Putamen (tissue), 1 donor: ENCODE data around the gene RUNX1.

ENCODE experiments used
- DNase-seq: peaks from one replicate; pipeline ENCODE4 v3.0.0-alpha.2; 2016; ENCODE audit warnings: low spot score

The RUNX1 gene

GRCh38 chr21:34880401-34880800 is 168.7 kb downstream of the RUNX1 start:
- DNase-seq = no peak

- DNase-seq = no peak
These were observed 170.2 kb downstream of the RUNX1 start for GRCh38 chr21:34878940-34879339.

DNA sequence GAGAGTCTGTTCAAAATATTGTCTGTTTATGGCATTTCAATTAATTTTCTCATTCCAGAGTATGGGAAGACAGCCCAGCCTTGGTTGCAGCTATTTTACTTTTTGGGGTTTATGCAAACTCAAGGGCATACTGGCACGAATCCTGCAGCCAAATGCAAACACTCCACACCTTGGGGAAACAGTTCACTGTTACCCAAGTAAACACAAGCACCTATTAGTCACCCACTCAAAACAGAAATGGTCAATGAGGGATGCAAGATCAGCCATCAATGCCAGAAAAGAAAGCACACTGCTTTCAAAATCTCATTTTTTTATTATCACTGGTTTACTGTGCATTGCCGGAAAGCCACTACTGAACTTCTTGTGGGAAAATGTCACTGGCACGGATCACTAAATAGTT is 170.6 kb downstream of the RUNX1 start:
- DNase-seq = no peak

DNA sequence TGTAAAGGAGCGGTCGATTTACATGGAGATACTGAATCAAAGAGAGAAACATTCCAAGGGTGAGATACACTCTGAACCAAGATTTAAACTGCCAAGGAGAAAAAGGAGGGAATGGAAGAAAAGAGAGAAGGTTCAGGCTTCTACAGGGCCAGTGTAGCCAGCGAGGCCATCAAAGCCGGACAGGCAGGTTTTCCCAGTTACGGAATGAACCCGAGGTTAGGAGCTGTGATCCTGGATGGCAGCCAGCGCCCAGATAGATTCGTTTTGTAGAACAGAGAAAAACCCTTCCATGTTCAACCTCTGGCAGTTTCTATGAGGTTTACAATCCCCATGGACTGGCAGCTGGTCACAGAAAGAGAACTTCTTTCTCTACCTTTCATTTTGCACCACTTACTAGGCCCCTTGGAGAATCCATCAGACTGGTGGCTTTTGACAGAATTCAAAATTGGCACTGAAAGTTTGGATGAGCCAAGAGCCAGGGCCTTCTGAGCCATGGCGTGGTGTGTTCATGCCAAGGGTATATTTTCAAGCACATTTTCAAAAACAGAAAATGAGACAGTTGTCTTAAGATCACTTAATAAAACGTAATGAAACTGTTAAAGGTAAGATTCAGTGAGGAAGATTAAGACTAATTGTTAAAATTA is 171.5 kb downstream of the RUNX1 start:
- no peak for DNase-seq

DNA sequence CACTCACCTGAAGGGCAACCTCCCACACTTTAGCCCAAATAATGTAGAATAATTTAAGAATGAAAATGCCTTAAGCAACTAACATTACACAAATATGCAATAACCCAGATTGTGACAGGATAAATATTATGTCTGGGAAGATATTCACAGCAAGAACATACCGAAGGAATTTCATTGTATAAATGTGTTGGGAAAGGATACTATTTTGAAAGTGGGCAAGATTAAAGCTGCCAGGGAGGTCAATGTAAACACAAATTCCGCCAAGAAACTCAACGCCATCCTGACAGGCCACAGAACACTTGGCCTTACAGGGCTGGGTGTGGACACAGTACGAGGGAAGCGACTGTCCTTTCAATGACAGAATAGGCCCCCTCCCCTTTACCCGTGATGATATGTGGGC is 173.3 kb downstream of the RUNX1 start:
- DNase-seq = no peak

- no peak for DNase-seq
These were observed 174.2 kb downstream of the RUNX1 start for GRCh38 chr21:34874684-34875513.

- DNase-seq = no peak
These were observed 177.8 kb downstream of the RUNX1 start for GRCh38 chr21:34871026-34871908.

- no peak for DNase-seq
These were observed 178.9 kb downstream of the RUNX1 start for GRCh38 chr21:34870246-34870645.

GRCh38 chr21:34869545-34869944 is 179.6 kb downstream of the RUNX1 start:
- DNase-seq = no peak

DNA sequence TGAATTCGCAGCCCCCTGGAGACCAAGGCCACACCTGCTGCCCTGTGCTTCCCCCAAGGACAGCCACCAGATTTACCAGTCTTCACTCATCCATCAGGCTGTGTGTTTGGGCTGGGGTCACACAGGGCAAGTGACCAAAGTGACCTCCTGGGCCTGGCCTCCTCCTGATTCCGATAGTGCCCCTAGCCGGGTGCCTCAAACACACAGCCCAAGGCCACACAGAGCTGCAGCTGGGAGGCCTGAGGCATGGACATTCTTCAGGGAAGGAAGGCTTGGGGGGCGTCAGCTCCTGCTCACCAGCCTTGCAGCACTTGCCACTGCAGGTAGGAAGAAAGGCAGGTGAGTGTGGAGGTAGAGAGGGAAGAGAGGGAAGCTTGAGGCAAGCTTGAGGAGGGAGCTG is 181.3 kb downstream of the RUNX1 start:
- no peak for DNase-seq

DNA sequence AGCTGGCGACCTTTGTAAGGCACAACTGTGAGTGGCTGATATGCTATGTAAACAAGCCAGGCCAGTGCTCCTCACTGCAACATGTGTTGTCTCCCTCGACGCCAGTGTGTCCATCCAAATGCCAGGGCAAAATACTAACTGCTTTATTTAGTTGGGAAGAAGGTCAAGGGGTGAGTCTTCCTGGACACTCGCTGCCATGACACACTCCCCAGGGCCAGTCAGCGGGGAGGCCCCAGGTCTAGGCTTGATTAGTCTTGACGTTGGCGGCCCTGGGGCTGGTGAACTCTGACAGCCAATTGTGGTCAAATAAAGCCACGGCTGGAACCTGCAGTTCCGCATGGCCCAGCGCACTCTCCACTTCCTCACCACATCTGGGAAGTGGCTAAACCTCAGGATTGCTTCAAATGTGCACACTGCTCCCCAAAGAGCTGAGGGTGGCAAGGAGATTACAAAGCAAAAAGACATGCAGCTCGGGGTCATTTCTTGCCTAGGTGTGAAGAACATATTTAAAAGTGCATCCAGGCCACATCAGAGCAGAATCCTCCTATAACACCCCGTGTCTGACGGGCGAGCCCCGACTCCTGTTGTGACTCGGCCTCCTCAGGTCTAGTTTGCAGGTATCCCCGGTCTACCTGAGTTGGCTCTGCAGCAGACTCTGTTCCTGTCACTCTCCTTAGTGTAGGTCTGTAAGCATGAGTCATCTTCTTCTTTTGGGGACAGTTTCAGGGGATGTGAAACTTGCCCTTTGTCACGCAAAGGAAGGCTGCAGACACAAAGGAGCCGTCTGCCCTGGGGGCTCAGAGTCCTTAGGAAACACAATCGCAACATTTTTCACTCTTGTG is 183.5 kb downstream of the RUNX1 start:
- no peak for DNase-seq

DNA sequence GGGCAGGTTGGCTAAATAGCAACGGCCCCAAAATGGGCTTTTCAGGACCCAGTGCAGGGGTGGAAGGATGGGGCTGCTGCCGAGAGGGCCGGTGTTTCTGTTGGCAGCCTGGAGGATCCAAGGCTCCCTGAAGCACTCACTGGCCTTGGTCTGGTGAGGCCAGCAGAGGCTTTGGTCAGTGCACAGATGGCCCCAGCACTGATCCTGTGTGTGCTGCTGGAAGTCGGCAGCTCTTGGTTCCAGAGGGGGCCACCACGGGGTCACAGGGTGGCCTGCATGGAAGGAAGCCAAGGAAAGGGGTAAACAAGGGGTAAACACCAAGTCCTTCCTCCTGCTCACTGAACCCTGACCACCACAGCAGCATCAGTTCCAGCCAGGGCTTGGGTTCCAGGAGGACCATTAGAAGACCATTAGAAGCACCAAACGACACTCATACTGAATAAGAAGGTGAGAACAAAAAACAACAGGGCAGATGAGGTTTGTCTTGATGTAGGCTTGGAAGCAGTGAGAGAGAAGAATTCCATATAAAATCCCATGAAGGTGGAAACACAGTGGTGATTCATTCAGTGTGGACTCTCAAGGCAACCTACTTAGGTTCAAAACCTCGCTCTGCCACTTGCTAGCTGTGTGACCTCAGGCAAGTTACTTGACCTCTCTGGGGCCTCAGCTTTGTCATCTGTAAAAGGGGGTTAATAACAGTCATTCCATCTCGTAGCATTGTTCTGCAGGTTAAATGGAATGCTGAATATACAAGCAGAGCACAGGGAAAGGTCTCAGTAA is 184.5 kb downstream of the RUNX1 start:
- DNase-seq = no peak

GRCh38 chr21:34862951-34863350 is 186.2 kb downstream of the RUNX1 start:
- DNase-seq = no peak

DNA sequence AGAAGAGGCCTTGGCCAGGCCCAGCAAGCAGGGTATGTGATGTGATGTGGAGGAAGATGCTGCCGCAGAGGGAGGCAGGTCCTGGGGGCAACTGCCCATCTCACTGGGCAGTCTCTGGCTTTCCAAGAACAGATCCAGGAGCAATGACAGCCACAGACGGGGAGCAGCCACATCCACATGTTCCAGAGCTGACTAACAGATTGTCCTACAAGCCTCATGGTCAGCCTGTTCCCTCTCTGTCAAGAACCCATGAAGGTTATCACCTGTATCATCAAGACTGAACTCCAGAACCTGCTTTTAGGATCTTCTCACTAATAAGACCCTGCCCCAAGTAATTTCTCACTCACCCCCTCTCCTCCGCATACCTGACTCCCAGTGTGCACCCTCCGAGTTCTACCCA is 187.8 kb downstream of the RUNX1 start:
- no peak for DNase-seq

- DNase-seq = no peak
These were observed 189.0 kb downstream of the RUNX1 start for GRCh38 chr21:34859976-34860653.

DNA sequence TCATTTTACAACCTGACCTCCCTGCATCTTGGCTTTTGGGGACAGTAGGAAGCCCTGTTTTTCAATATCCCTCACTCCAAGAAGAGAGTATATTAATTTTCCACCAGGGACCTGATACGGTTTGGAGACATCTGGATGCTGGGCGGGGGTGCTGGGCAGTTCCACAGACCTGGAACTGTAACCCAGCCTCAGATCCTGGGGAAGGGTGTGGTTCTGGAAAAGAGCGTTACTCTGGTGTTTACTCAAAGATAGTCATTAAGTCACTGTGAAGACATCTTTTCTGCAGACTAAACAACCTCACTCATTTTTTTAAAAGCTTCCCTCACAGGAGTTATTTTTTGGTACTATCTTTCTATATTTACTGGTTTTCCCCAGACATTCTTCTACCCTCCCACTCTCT is 190.5 kb downstream of the RUNX1 start:
- DNase-seq = no peak

GRCh38 chr21:34857874-34858273 is 191.2 kb downstream of the RUNX1 start:
- no peak for DNase-seq

DNA sequence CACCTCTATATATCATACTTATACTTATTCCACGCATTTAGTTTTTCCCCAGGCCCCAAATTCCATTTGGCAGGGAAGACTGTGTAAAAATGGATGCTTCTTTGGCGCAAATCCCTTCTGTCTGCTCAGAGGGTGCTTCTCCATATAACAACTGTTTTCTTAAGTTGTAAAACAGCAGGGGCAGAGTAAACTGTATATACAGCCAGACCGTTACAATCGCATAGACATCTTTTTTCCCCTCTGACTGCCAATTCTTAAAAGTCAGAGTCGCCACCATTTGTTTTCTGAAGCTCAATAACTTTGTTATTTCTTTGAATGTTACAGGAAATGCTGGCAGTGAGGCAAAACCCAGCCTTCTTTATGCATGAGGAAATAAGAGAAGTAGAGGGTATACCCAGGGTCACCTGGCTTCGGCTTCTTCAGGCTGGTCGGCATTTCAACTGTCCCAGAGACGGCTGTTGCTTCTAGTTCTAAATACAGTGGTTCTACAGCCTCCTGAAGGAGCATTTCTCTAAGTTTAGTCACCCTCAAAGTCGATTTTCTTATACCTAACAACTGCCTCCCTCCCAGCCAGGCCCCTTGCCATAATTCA is 191.9 kb downstream of the RUNX1 start:
- no peak for DNase-seq

DNA sequence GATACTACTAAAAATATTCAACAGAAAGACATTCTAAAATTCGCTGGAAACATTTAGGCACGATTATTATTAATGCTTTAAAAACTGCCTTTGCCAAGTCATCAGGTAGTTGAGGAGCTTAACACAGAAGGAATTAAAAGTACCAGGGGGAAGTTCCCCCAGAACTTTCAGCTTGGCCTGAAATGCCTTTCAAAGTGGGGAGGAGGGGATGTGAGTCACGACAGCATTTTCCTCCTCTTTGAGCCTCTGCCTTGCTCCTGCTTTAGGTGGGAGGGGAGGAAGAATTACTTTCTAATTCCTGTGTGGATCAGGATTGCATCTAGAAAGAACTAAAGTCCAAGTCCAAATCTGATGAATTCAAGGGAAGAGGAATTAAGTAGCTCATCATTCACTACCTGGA is 196.7 kb downstream of the RUNX1 start:
- no peak for DNase-seq

GRCh38 chr21:34850166-34850690 is 198.9 kb downstream of the RUNX1 start:
- no peak for DNase-seq
